ENCODE results near the gene GET3.
"Not testable (repeated sequence)": the region's sequence is repeated elsewhere in the genome, so short reads cannot be mapped to it uniquely, and the experiment has no call there.

GET3 gene

GRCh38 chr19:12720296-12720695 is 17.0 kb upstream of the GET3 start:
- no peak for DNase-seq

DNA sequence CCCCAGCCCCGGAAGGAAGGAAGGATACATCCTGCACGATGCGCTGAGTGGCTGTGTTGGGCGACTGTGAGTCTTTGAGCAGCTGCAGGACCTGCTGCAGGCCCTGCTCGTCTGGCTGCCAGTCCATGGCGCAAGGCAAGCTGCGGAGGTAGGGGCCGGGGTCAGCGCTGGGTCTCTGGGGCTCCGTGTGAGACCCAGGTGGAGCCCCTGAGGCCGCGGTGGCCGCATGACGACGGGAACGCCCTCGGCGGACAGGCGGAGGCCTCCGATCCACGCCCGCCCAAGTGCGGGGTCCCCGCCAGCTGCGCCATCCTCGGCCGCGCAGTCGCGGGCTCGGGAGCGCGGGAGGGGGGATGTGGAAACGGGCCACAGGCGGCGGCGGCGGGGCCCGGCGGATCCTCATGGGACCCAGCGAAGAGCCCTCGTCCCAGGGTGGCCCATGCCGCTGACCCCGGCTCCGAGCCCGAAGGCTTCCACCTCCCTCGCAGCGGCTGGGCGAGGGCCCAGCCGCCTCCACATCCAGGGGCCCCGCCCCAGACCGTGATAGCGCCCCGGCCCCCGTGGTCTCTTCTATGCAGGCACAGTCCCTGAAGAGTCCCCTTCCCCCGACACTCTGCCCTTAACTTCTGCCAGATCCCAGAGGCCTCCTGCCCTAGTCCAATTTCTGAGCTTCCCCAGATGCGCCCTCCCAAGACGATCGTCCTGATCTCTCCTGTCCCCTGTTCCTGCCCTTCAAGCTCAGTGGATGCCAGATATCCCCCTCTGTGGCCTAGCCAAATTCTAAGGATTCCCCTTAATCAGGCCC is 16.2 kb upstream of the GET3 start:
- peak; percentile 39 for DNase-seq

- peak; percentile 87 for DNase-seq
Measured at GRCh38 chr19:12721656-12722565, 15.4 kb upstream of the GET3 start.

GRCh38 chr19:12722566-12723380 is 14.5 kb upstream of the GET3 start:
- DNase-seq = peak; percentile 98

GRCh38 chr19:12723381-12723640 is 14.0 kb upstream of the GET3 start:
- no peak for DNase-seq

DNA sequence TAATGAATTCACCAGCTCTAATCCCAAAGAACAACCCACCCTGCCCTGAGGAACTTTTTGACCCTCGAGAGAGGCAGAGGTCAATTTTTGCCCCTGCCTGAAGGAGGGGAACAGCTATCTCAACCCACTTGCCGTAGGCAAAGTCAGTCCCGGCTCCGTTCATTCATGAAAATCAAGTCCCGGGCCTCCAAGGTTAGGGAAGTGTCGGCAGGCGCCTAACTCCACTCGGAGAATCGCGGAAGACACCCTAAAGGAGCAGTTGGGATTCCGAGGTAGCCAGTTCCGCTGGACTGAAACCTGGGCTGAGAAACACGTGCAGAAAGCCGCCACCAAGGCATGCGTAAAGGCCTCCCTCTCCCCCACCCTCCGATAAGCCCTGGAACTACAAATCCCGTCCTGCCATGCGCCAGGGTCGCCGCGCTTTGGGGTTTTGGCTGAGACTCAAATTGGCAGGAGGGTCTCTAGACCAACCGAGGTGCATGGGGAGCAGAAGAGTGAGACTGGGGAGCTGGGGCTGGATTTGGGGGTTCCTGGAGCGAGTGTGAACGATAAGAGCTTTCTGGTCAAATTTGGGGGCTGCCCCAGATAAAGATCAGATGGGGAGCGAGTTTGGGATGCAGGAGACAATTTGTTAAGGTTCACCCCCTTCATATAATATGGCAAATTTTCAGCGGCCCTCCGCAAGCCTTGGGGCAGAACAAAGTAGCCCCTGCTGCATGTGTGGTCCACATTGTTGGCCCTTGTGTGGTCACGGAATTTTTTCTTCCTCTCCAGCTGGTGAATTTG is 13.5 kb upstream of the GET3 start, which contains the start of gene TNPO2:
TNPO2 (minus strand) TSS at position 292 of the 786 bp plus-strand sequence. CDS start 2,955 bp downstream, outside the sequence.
- DNase-seq = peak; percentile 77

- not testable (repeated sequence) for DNase-seq
Measured at GRCh38 chr19:12725612-12726011, 11.7 kb upstream of the GET3 start.

DNA sequence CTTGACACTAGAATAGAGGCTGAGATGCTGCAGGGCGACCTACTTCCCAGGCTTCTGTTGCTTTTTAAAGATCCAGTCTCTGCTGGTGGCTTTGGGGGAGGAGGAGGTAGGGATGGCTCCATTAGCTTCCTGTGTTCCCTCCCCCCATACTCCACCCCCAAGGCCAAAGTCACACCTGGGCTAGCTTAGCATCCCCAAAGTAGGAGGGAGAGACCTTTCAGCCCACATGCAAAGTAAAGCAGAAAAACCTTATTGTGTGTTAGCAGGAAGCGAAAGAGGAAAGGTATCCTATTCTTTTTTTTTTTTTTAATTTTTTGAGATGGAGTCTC is 10.3 kb upstream of the GET3 start:
- no peak for DNase-seq

DNA sequence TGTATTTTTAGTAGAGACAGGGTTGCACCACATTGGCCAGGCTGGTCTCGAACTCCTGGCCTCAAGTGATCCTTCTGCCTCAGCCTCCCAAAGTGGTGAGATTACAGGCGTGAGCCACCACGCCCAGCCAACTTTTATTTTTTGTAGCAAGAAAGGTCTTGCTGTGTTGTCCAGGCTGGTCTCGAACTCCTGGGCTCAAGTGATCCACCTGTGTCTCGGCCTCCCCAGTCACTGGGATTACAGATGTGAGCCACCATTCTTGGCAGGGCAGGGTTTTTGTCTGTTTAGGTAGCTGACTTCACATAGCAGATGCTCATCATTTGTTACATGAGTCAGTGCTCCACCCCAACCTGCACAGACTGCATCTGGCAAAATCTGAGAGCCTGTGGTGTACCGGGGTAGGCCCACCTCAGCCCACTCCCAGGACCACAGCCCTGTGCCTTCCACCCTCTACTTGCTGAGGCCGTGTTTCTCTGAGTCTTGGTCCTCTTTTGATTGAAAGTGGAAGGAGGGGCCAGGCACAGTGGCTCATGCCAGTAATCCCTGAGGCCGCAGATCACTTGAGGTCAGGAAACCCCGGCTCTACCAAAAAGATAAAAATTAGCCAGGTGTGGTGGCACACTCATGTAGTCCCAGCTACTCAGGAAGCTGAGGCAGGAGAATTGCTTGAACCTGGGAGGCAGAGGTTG is 9.4 kb upstream of the GET3 start:
- no peak for DNase-seq

DNA sequence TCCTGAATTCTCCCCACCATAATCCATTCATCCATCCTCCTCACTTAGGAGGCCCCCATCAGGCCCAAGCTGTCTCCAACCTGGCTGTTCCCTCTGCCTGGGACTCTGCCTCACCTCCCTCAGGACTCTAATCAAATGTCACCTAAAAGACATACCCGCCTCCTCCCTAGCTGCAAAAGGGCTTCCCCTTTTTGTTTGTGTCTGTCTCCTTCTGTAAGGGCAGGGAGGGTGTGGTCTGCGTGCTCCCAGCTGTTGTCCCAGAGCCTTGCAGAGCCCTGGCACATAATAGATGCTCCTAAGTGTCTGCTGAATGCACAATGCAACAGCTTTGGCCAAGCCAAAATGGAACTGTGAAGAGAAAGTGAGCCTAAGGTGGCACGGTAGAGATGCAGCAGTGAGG is 7.2 kb upstream of the GET3 start:
- no peak for DNase-seq

DNA sequence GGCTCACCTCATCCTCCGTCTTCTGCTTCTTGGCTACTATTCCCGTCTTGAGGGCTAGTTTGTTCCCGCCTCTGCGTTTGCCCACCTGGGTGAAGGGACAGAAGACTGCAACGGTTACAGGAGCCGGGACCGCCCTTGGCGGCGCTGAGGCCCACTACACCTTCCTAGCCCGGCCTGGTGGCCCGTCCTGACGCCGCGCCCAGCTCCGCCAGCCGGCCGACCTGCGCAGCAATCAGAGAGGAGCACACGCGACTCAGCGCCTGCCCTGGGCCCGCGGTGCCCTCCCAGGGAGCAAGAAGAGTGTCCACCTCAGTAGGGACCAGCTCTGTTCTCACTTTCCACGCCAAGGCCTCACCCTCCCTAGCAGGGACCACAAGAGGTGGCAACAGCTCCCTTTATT is 6.0 kb upstream of the GET3 start:
- no peak for DNase-seq

DNA sequence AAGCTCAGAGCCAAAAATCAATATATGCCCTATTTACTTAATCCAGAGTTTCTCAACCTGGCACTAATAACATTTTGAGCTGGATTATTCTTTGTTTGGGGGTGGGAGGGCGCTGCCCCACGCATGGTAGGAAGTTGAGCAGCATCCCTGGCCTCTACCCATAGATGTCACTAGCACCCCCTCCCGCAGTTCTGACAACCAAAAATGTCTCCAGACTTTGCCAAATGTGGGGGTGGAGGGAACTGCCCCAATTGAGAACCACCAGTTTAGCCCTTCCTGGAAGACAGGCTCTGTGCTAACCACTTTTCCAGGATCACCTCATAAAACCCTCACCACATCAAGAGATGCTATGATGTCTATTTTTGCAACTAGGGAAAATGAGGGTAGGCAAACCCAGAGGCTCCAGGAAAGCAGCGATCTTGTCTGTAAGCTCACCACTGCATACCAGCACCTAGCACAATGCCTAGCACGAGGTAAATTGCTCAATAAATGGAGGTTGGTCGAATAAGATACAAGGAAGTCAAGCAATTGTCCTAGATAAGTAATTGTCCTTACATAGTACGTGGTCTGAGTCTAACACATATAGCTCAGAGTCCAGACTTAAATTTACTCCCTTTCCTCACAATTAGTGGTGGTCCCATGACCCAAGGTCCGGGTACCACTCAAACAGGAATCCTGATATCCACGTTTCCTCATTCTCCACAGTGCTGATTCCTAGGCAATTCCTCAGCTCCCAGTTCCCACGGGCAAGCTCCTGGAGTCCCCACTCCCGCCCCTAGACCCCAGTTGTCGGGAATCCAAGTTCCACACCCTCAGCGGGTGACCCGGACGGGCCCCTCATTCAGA is 3.7 kb upstream of the GET3 start:
- DNase-seq = peak; percentile 54

DNA sequence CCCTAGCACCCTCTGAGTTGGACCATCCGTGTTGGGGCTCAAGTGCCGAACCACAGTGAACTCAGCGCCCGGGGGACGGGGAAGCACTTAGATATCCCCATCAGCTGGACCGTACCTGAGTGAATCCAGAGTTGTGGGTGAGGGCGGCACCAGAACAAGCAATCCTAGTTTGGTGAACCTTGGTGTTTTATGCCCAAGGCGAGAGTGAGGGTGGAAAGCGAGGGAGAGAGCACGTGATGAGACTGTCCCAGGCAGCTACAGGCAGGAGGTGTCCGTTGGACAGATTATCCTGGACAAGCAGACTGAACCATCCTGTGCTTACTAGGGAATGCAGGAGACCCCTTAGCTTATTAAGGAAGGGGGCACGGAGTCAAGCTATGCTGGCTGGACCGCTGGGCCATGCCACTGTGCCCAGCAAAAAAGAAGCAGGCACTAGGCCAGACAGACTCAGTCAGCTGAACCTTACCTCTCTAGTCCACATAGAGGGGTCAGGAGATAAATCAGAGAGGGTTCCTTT is 596 bp downstream of the GET3 start:
- no peak for DNase-seq

- DNase-seq = no peak
Measured at GRCh38 chr19:12745166-12745897, 8.0 kb downstream of the GET3 start.

- DNase-seq = no peak
Measured at GRCh38 chr19:12748489-12748888, 11.2 kb downstream of the GET3 start.

DNA sequence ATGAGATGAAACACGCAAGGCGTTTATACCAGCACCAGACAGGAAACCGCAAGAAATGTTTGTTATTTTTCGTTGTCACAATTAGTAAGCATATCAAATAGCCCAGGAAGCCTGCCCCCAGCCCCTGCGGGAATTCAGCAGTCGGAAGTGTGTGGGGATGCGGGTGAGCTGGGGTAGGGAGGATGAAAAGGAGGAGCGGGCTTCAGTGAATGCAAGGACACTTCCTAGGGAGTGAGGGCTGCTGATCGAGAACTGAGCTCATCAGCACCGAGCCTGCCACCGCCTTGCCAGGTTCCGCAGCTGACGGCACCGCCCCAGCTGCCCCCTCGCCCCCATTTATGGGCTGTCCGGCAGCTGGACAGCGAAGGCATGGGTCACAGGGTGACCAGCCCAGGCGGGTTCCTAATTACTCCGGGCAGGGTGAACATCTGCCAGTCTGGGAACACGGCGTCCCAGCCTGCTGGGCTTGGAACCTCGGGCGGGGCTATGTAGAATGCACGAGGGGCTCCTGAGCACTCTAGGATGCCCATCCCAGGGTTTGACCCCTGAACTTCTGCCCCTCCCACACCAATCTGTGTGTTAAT is 12.7 kb downstream of the GET3 start:
- no peak for DNase-seq

- DNase-seq = no peak
Measured at GRCh38 chr19:12750851-12751250, 13.6 kb downstream of the GET3 start.

GRCh38 chr19:12751635-12752034 is 14.3 kb downstream of the GET3 start, which contains the start of gene BEST2:
Gene BEST2 (plus strand): TSS chr19:12751791. CDS start chr19:12752593, 802 bp downstream.
- no peak for DNase-seq

GRCh38 chr19:12752056-12752781 is 14.9 kb downstream of the GET3 start:
- no peak for DNase-seq

All from femur (tissue), 1 donor.